Adipocyte (in vitro differentiated cells): ENCODE measurements around the gene GLIS1.

Experiments
- DNase-seq: peaks from one replicate; pipeline ENCODE4 v3.0.0-alpha.2; 2015; ENCODE audit warnings: low read depth
- H3K27me3 ChIP-seq: replicated peaks from 2 replicates; pipeline ENCODE4 v1.7.0; 2013; ENCODE audit warnings: mild to moderate bottlenecking, low read length, moderate library complexity; ENCODE audit not compliant: control insufficient read depth, insufficient read depth
- H3K36me3 ChIP-seq: 2 replicates; pipeline ENCODE4 v1.7.0; 2013; ENCODE audit warnings: low read length, mild to moderate bottlenecking, moderate library complexity; ENCODE audit not compliant: control insufficient read depth, insufficient read depth, severe bottlenecking
- H3K4me1 ChIP-seq: 2 replicates; pipeline ENCODE4 v1.7.0; 2013; ENCODE audit warnings: mild to moderate bottlenecking, low read length, moderate library complexity; ENCODE audit not compliant: control insufficient read depth, insufficient read depth
- H3K4me3 ChIP-seq: 2 replicates; pipeline ENCODE4 v1.7.0; 2013; ENCODE audit warnings: mild to moderate bottlenecking, low read length, moderate library complexity
- H3K9ac ChIP-seq: 2 replicates; pipeline ENCODE4 v1.7.0; 2013; ENCODE audit warnings: mild to moderate bottlenecking, low read length, moderate library complexity
- H3K9me3 ChIP-seq: 2 replicates; pipeline ENCODE4 v1.7.0; 2013; ENCODE audit warnings: mild to moderate bottlenecking, low read length, moderate library complexity; ENCODE audit not compliant: control insufficient read depth

Gene GLIS1

GRCh38 chr1:53579221-53580008, 159.5 kb downstream of the GLIS1 start:
- H3K4me1 ChIP-seq = no peaks in the 10 kb centered on the region
- H3K9me3 ChIP-seq = no peaks in the 10 kb centered on the region
- no peak for DNase-seq
- H3K27me3 ChIP-seq = peaks cover 26% of the 10 kb centered on the region
- H3K36me3 ChIP-seq = no peaks in the 10 kb centered on the region
- no peak overlapping the region for H3K9ac ChIP-seq
- no peak overlapping the region for H3K4me3 ChIP-seq

- H3K9me3 ChIP-seq = no peaks in the 10 kb centered on the region
- no peak overlapping the region for H3K9ac ChIP-seq
- no peak for DNase-seq
- no peak overlapping the region for H3K4me3 ChIP-seq
- H3K4me1 ChIP-seq = no peaks in the 10 kb centered on the region
- H3K36me3 ChIP-seq = no peaks in the 10 kb centered on the region
- H3K27me3 ChIP-seq = peaks cover 22% of the 10 kb centered on the region
Measured at GRCh38 chr1:53578358-53578757, 160.6 kb downstream of the GLIS1 start.

- Histone ChIP-seq H3K4me3 (no peak overlapping the region), H3K4me1 (peaks cover under 1% of the 10 kb centered on the region)
Measured at GRCh38 chr1:53577761-53578100, 161.2 kb downstream of the GLIS1 start.

GRCh38 chr1:53576866-53577760, 161.9 kb downstream of the GLIS1 start:
- Histone ChIP-seq H3K9me3 (no peaks in the 10 kb centered on the region), H3K27me3 (peaks cover 22% of the 10 kb centered on the region), H3K9ac (no peak overlapping the region), H3K4me1 (peaks cover 4% of the 10 kb centered on the region), H3K36me3 (no peaks in the 10 kb centered on the region), H3K4me3 (no peak overlapping the region)
- DNase-seq = no peak

More at GRCh38 chr1:53577761-53578100, 161.2 kb downstream of the GLIS1 start:
- H3K27me3 ChIP-seq = peaks cover 22% of the 10 kb centered on the region
- no peaks in the 10 kb centered on the region for H3K36me3 ChIP-seq
- DNase-seq = no peak
- H3K9me3 ChIP-seq = no peaks in the 10 kb centered on the region
- no peak overlapping the region for H3K9ac ChIP-seq

GRCh38 chr1:53576381-53576801, 162.6 kb downstream of the GLIS1 start:
- peaks cover 4% of the 10 kb centered on the region for H3K4me1 ChIP-seq
- H3K9me3 ChIP-seq = no peaks in the 10 kb centered on the region
- H3K36me3 ChIP-seq = no peaks in the 10 kb centered on the region
- H3K27me3 ChIP-seq = peaks cover 22% of the 10 kb centered on the region
- H3K4me3 ChIP-seq = no peak overlapping the region
- H3K9ac ChIP-seq = no peak overlapping the region
- DNase-seq = no peak

GRCh38 chr1:53575955-53576320, 163.0 kb downstream of the GLIS1 start:
- Histone ChIP-seq H3K4me1 (peaks cover 4% of the 10 kb centered on the region), H3K36me3 (no peaks in the 10 kb centered on the region), H3K27me3 (peaks cover 22% of the 10 kb centered on the region), H3K9ac (no peak overlapping the region), H3K4me3 (no peak overlapping the region), H3K9me3 (no peaks in the 10 kb centered on the region)
- DNase-seq = no peak

- Histone ChIP-seq H3K4me1 (peaks cover 4% of the 10 kb centered on the region), H3K36me3 (no peaks in the 10 kb centered on the region), H3K27me3 (peaks cover 20% of the 10 kb centered on the region), H3K9me3 (no peaks in the 10 kb centered on the region), H3K9ac (no peak overlapping the region), H3K4me3 (no peak overlapping the region)
- DNase-seq = no peak
Measured at GRCh38 chr1:53575141-53575954, 163.6 kb downstream of the GLIS1 start.

GRCh38 chr1:53574621-53575020, 164.3 kb downstream of the GLIS1 start:
- no peak for DNase-seq
- Histone ChIP-seq H3K4me3 (no peak overlapping the region), H3K4me1 (peaks cover 4% of the 10 kb centered on the region), H3K27me3 (peaks cover 19% of the 10 kb centered on the region), H3K36me3 (no peaks in the 10 kb centered on the region), H3K9ac (no peak overlapping the region), H3K9me3 (no peaks in the 10 kb centered on the region)

GRCh38 chr1:53573931-53574330, 165.0 kb downstream of the GLIS1 start:
- Histone ChIP-seq H3K4me3 (no peak overlapping the region), H3K4me1 (peaks cover 4% of the 10 kb centered on the region)
- no peak for DNase-seq

GRCh38 chr1:53573522-53573921, 165.4 kb downstream of the GLIS1 start:
- no peak overlapping the region for H3K4me3 ChIP-seq
- peaks cover 24% of the 10 kb centered on the region for H3K27me3 ChIP-seq

More at GRCh38 chr1:53573931-53574330, 165.0 kb downstream of the GLIS1 start:
- no peaks in the 10 kb centered on the region for H3K9me3 ChIP-seq
- H3K27me3 ChIP-seq = peaks cover 20% of the 10 kb centered on the region
- H3K9ac ChIP-seq = no peak overlapping the region
- H3K36me3 ChIP-seq = no peaks in the 10 kb centered on the region

GRCh38 chr1:53572815-53573173, 166.2 kb downstream of the GLIS1 start:
- no peak for DNase-seq
- H3K4me3 ChIP-seq = no peak overlapping the region
- no peaks in the 10 kb centered on the region for H3K36me3 ChIP-seq
- H3K4me1 ChIP-seq = peaks cover 4% of the 10 kb centered on the region
- no peaks in the 10 kb centered on the region for H3K9me3 ChIP-seq
- H3K27me3 ChIP-seq = peaks cover 21% of the 10 kb centered on the region
- no peak overlapping the region for H3K9ac ChIP-seq

More at GRCh38 chr1:53573522-53573921, 165.4 kb downstream of the GLIS1 start:
- DNase-seq = no peak
- H3K9ac ChIP-seq = no peak overlapping the region
- no peaks in the 10 kb centered on the region for H3K9me3 ChIP-seq
- peaks cover 4% of the 10 kb centered on the region for H3K4me1 ChIP-seq
- H3K36me3 ChIP-seq = no peaks in the 10 kb centered on the region
